Measurements from ENCODE around the gene RASIP1.
"Not testable (repeated sequence)": the region's sequence is repeated elsewhere in the genome, so short reads cannot be mapped to it uniquely, and the experiment has no call there.

Gene RASIP1

DNA sequence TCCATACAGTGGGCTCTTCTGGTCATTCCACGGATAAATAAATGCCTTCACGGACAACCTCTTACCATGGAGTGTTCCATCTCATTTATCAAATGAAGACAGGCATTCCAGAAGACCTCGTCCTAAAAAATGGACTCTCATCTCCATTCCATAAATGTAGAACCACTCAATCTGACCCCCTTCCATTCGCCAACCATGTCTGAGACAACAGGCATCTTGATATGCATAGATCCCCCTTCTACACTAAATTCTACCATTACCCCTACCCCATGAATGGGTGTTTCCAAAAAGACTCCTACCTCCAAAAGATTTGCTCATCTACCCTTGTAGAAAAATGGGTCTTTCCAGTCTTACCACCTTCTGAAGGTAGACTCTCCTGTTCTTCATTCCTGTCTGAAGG is 9.0 kb downstream of the RASIP1 start:
- no peak for DNase-seq

DNA sequence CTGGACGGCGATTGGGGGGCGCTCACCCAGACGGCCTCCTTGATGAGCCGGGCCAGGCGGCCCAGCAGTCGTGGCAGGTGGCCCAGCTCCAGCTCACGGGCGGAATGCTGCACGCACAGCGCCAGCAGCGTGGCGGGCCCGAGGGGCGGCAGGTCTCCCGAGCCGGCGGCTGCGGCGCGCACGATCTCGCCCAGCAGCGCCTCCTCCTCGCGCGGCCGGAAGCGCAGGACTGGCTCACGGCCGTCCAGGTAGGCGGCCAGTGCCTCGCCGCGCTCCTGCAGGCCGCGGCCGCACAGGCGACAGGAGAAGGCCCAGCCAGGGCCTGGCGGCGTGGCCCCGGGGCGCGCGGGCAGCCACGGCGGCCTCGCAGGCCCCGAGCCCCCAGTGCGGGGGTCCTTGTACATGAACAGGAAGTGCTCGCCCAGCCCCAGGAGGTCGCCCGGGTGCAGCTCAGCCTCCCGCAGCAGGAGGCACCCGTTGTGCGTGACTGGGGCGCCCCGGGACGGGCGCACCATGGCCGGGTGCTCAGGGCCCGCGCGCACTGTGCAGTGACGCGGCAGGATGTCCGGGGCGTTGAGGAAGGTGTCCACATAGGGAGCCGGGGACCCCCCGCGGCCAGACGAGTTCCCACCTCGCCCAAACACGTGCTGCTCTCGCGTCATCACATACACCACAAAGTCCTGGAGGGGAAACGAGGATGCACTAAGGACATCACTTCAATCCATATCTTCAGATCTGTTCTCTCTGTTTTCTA is 11.3 kb downstream of the RASIP1 start:
- no peak for DNase-seq

DNA sequence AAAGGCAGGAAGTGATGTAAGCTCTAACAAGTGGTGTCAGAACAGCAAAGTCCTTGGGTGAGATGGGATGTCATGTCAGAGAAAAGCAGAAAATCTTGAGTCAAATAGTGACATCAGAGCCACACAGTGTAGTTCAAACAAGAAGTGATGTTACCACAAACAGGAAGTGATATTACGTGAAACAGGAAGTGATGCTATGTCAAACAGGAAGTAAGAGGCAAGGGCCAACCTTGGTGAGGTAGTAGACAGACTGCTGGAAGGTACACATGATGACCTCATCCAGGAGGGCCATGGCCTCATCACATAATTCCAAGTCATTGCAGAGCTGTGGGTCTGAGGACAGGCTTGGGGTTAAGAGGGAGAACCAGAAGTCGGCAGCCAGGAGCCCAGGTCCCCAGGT is 13.9 kb downstream of the RASIP1 start:
- no peak for DNase-seq

DNA sequence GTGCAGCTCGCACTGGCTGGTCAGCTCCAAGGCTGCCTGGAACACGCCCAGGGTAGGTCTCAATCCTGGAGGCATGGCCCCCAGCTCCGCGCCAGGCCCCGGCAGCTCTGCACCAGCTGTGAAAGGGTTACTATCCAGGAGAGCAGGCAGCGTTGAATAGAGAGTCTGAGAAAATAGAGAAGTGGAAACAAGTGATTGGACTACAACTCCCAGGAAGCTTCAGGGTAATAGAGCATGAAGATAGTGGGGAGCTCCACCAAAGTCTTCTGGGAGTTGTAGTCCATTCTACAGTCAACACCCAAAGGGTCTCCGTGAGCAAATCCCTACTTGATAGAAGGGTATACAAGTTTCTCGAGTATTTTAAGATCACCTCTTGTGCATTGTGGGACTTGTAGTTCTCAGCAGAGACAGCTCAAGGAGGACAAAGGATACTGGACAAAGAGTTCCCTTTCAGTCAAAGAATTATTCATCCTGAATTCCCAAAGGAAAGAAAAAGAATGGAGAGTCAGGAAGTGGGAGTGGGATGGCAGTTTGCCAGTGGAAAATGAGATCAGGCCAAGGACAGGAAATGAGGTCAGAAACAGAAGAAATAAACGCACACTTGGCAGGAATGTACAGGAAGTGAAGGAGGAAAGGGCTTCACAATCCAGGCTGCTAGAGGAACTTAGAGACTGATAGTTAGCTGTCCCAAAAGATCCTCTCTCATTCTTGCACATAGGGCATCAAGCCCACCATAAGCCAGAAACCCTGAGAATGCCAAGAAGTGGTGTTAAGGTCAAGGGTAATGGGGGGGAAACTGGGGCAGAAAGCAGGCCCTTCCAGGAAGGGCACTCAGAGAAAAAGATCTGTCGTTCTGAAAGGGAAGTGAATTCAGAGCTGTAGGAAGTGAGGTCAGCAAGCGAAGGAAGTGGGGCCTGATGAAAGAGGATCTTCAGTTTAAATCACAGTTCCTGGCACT is 15.3 kb downstream of the RASIP1 start:
- DNase-seq, result no peak

DNA sequence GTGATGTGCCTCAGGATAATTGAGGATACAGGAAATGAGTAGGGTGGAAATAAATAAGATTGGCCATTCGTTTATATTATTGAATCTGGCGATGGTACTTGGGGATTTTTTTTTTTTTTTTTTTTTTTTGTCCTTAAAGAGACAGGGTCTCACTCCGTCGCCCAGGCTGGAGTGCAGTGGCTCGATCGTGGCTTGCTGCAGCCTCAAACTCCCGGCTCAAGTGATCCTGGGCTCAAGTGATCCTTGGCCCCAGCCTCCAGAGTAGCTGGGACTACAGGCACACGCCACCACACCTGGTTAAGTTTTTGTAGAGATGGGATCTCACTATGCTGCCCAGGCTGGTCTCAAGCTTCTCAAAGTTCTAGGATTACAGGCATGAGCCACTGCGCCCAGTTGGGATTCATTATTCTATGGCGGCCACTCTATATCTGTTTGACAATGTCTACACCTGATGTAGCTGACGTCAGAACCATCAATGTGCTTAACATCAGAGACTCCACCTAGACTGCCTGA is 18.2 kb downstream of the RASIP1 start:
- no peak for DNase-seq

DNA sequence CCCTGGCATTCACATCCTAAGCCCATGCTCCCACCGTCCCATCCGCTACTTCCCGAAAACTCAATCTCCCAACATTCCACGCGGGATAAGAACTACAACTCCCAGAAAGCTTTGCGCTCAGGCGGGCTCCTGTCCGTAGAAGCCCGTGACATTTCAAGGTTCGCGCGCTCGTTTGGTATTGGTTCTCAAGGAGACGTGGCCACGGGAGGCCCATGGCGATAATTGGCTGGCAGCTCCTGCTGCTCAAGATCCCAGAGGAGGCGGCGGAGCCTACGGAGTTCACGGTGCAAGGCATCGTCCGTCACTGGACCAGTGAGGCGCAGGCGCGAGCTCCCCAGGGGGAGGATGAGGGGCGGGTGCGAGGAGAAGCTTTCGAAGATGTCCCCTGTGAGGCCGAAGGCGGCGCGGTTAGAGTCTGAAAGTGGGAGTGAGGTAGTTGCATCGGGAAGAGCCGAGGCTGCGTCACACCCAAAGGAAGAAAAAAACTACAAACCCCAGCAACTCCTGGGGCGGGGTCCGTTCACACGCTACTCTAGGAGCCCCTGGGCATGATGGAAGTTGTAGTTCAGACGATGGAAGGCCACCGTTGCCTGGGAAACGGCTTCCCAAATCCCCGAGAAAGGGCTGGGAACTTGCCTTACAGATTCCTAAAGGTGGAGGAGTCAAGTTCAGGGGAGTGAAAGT is 19.7 kb downstream of the RASIP1 start:
- DNase-seq, result peak; percentile 85 to 86

DNA sequence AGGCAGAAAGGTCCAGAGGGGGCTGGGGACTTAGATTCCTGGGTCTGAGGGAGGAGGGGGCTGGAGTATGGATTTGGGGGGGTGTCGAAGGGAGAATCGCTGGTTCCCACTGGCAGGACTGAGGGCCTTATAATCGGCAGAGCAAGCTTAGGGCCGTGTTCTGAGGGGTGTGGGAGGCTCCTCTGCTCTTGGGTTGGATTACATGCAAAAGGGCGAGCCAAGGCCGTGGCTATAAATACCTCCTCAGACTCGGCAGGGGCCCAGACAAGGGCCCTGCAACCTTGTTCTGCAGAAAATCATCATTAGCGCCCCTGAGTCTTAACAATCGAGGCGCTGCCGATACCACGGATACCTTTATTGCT is 20.2 kb downstream of the RASIP1 start:
- no peak for DNase-seq

DNA sequence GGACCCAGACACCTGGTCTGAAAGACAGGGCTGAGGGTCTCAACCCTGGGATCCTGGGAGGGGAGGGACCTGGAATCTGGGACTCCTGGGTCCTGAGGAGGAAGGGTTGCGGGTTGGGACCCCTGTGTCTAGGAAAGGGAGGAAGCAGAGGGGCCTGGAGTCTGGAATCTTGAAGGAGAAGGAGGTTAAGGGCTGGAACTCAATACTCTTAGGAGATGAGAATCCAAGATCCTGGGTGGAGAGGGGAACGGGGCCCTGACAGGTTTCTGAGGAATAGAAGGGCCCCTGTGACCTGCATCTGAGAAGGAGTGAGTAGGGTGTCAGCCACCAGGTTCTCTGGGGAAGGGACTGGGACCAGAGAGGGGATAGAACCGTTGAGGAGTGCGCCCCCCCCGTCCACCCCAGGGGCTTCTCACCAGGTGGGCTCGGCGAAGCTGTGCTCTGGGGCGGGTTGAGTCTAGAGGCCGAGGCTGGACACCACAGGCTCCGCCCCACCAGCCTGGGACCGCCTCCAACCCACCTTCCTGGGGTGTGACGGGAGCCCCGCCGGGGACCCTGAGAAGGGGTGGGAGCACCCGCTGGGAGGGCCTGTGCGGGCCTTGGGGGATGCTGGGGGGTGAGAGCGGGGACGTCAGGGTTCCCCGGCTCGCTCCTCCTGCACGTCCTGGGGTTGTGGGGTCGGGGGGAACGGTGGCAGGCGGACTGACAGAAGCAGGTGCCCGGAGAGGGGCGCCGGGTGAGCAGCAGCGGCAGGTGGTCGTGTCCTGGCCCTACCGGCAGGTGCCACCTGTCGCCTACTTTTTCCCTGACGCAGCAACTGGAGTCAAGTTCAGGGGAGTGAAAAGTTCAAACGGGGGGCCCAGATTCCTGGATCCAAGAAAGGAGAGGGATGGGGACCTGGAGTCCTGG is 20.9 kb downstream of the RASIP1 start, which contains the start of gene MAMSTR:
Gene MAMSTR, minus strand, starts transcription at position 463 of the 909 bp plus-strand sequence. CDS start 694 bp downstream, outside the sequence.
- DNase-seq, result no peak

DNA sequence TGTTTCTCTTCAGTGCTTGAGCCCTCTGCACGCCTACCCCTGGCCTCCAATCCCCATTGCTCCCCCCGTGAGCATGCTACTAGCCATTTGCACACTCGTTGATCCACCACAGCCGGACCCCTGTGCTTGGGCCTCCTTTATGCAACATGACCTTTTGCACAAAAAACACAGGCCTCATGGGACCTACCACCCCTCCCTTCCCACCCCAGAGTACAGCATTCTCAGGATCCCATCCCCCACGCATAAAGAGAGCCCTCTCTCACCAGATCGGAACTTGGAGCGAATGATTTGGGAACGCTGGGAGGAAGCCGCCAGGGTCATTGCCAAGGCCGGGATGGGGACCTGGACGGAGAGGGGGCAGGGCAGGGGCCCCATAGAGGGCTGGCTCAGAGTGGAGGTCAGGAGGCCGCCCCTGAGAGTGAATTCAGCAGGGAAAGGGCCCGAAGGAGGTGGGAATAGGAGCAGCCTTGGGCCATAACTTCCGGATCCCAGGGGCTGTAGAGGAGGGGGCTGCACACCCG is 21.6 kb downstream of the RASIP1 start:
- no peak for DNase-seq

DNA sequence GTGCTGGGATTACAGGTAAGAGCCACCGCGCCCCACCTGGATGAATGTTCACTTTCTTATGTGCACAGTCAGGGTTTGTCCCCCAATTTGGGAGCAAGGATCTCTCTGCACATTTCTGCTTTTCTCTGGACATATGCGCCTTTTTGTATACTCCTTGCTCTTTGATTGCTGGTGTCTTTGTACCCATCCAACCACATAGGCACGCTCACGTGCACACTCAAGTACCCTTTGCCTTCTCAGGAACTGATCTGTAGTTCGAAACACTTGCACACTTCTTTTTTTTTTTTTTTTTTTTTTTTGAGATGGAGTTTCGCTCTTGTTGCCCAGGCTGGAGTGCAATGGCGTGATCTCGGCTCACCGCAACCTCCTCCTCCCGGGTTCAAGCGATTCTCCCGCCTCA is 22.3 kb downstream of the RASIP1 start:
- DNase-seq, result not testable (repeated sequence)

DNA sequence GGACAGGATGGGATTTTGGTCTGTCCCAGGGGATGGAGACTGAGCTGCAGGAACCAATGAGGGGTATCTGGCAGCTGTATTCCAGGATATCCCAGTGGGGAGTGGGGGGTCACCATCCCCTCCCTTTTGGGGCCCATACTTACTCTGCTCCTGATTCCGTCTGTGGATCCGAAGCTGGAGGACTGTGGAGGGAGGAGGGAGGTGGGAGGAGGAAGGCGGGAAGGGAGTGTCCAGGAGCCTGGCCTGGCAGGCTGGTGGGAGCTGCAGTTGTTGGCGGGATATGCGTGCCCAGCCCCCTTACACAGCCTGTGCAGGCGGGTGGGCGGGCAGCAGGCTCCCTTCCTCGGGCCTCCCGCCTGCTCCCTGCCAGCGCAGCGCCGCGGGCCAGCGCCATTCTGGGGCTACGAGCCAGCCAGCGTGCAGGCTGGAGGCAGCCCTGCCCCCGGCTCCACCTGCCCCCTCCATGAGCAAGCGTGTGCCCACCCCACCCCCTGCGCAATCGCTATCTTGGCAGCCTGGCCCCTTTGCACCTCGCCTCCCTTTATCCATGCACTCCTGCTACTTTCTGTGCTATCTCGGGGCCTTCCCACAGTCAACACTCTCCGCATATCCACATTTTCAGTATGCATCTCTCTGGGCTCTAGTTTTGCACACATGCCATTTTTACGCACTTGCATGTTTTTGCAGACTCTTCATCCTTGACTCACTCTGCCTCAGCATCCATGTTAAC is 23.7 kb downstream of the RASIP1 start:
- no peak for DNase-seq

DNA sequence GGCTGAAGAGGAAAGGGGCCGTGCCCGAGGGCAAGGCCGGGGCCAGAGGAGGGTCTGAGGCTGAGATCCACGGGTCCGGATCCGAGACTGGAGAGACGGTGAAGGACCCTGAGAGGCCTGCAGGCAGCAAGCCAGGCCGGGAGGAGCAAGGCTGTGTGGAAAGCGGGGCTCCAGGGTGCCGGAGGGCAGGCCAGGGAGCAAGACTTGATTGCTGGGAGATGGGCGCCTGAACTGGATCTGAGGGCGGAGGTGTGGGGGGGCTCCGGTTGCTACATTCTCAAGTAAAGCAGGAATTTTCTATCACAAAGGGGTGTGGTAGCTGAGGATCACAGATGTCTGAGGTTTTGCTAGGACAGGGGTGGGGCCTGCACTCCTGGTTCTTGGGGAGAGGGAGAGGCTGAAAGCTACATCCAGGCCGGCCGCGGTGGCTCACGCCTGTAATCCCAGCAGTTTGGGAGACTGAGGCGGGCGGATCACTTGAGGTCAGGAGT is 24.7 kb downstream of the RASIP1 start:
- no peak for DNase-seq

DNA sequence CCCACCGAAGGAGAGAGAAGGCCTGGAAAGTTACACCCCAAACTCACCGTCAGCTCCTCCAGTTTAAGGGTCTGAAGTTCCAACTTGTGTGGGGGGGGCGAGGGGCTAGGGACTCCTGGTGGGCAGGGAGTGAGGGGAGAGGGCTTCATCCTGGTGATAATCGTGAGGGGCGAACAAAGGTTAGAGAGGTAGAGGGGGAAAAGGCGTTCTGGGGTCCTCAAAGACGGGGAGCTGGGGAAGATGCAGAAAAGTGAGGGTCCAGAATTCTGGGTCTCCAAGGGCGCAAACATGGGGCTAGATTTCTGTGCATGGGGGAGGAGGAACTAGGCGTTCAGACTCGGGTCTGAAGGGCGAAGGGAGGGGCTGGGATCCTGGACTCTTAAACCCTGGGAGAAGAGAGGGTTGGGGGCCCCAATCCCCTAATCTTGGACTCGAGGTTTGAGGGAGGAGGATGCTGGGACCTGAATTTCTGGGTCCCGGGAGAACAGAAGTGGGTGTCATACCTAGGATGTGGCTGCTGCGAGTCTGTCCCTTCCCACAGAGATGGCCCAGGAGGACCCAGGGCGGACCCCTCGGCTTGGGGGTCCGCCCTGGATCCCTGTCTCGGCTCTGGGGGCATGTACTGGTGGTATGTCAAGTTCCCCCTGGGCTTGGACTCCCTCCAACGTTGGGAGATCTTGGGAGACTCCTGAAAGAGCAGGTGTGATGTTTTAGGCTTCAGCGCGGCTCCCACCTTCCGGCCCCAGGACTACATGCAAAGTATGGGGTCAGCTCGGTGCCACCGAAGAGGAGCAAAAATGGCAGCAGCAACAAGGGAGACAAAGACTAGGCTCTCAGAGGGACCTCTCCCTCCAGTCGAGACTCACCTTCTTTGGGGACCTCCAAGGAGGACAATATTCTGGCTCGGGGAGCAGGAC is 25.4 kb downstream of the RASIP1 start:
- DNase-seq, result no peak

DNA sequence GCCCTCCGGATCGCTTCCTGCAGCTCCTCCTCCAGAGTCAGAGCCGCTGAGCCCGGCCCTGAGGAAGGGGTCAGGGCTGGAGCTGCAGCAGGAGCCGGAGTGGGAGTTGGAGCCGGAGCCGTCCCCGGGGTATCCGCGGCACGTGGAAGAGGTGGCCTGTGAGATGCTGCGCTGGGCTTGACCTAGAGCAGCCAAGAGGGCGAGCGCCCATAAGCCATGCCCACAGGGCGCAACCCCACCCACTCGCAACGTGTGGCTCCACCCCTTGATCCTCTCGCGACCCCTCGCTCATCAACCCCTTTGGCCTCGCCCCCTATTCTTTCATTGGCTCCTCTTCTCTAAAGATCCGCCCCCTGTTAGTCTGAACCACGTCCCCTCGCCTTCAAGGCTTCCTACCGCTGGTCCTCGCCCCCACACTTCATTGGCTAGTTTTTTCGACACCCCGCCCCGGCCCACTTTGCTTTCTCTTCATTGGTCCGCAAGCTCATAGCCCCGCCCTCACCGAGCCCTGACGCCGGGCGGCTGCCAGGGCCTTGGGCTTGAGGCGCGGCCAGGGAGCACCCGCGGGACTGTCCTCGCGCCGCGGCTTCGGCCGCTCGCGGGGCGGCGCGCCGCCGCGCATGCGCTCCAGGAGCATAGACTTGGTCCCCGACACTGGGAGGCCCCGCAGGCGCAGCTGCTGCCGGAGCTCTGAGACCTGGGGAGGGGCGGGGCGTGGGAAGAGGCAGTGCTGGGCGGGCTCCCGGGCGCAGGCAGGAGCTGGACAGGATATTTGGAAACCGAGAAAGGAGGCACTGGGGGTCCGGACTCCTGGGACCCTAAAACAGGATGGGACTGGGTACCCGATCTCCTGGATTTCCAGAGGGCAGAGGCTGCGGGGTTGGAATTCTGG is 26.3 kb downstream of the RASIP1 start:
- peak; percentile 96 for DNase-seq

DNA sequence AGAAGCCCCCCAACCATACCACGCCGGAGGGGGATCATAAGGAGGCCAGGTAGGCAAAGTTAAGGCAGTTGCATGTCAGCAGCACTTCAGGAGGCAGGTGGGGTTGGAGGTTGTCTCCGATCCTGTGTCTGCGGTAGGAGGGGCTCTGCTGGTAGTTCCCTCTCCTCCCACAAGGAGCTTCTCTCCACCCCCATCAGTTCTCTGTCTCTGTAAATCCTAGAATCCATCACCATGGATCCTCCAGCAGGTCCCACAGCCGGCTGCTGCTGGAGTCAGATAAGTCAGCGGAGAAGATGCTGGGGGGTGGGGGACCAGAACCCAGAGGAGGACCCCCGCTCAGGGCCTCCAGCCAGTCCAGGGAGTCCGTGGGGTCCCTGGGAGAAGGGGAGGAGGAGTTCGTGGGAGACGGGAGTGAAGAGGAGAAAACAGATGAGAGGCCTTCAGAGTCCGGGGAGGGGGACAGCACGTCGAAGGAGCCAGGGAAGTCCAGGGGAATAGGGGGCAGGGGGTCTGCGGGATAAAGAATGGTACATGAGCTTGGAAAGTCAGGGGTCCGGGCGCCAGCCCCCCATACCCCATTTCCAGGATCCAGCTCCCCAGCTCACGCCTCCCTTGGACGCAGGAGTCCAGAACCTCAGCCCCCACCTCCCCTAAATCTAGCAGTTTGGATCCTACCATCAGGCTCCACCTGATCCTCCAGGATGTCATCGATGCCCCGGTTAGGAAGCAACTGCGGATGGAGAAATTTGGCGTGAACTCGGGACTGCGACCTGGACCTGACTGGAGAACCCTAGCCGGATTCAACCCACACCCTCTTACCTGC is 27.2 kb downstream of the RASIP1 start:
- DNase-seq, result no peak

DNA sequence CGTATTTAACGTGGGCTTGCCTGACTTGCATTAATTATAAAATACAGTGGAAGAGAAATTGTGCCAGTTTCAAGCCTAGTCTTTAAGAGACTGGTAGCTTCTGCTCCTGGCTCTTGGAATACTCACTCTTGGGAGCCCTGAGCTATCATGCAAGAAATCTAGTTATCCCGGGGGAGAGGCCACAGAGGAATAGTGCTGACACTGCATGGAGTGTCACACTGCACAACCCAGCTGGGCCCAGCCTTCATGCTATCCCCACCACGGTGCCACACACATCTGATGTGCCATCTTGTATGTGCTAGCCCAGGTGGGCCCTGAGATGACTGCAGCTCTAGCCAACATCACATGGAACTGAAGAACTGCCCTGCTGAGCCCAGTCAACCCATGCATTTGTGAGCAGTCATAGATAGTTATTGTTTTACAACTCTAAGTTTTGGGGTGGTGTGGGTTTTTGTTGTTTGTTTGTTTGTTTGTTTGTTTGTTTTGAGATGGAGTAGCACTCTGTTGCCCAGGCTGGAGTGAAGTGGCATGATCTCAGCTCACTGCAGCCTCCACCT is 29.2 kb downstream of the RASIP1 start:
- DNase-seq, result no peak

DNA sequence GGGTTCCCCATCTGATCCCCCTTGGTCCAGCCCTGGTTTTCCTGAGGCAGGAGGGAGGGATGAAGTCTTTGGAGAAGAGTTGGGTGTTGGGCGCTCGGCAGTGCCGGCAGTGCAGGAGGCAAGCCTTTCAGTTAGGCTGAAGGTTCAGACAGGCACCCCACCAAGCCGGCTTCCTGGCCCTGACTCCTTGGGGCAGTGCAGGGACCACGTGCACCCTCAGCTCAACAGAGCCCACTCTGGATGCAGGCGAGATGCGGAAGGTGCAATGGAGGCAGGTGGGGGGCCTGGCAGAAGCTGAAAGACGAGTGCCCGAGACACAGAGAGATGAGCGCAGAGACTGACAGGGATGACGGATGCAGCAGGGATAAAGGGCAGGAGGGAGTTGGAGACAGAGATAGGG is 31.9 kb downstream of the RASIP1 start:
- no peak for DNase-seq

Measured in activated CD4-positive, alpha-beta T cell treated with anti-CD3 and anti-CD28 coated beads, Interleukin-2, amount 50 U/mL, for 4 hours (primary cell).